COLO668 (cell line): Measurements from ENCODE around the gene RELB.
"Not testable (repeated sequence)": the region's sequence is repeated elsewhere in the genome, so short reads cannot be mapped to it uniquely, and the experiment has no call there.

Source experiments
- DNase-seq: peaks from one replicate; lab custom pipeline; 2025; ENCODE audit not compliant: unreplicated experiment; lab: John Stamatoyannopoulos, UW

The RELB gene, protein sequence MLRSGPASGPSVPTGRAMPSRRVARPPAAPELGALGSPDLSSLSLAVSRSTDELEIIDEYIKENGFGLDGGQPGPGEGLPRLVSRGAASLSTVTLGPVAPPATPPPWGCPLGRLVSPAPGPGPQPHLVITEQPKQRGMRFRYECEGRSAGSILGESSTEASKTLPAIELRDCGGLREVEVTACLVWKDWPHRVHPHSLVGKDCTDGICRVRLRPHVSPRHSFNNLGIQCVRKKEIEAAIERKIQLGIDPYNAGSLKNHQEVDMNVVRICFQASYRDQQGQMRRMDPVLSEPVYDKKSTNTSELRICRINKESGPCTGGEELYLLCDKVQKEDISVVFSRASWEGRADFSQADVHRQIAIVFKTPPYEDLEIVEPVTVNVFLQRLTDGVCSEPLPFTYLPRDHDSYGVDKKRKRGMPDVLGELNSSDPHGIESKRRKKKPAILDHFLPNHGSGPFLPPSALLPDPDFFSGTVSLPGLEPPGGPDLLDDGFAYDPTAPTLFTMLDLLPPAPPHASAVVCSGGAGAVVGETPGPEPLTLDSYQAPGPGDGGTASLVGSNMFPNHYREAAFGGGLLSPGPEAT

DNA sequence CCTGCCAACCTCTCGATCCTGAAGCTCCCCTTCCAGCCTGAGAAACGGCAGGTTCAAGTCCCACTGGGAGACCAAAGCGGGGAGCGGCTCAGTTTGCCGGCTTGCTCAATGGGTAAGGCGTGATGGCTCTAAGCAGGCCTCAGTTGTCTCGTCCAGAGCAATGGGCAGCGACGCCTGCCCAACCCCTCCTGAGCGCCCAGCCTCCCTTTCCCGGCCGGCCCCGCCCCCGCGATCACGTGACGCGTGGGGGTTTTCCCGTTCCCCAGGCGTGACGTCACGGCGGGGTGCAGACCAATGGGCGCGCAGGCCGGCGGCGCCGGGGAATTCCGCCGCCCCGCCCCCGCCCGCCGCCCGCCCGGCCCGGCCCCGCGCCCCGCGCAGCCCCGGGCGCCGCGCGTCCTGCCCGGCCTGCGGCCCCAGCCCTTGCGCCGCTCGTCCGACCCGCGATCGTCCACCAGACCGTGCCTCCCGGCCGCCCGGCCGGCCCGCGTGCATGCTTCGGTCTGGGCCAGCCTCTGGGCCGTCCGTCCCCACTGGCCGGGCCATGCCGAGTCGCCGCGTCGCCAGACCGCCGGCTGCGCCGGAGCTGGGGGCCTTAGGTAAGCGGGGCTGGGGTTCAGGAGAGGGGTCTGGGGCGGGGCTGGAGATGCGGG, at the start of gene RELB:
TSS of gene RELB (plus strand) at position 378 of the 653 bp plus-strand sequence. CDS start at position 494, 116 bp downstream.
- peak; percentile 97 for DNase-seq

DNA sequence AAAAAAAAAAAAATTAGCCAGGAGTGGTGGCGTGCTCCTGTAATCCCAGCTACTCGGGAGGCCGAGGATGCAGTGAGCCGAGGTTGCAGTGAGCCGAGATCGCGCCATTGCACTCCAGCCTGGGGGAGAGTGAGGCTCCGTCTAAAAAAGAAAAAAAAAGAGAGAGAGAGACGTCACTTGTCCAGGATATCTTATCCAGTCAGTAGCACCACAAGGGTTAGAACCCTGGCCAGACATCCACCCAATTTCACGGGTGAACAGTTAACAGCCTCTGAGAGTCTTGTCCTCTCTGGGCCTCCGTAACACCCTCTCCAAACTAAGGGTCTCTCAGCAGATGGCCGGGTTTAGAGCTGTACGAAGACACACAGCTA, 47.0 kb upstream of the RELB start:
- no peak for DNase-seq

DNA sequence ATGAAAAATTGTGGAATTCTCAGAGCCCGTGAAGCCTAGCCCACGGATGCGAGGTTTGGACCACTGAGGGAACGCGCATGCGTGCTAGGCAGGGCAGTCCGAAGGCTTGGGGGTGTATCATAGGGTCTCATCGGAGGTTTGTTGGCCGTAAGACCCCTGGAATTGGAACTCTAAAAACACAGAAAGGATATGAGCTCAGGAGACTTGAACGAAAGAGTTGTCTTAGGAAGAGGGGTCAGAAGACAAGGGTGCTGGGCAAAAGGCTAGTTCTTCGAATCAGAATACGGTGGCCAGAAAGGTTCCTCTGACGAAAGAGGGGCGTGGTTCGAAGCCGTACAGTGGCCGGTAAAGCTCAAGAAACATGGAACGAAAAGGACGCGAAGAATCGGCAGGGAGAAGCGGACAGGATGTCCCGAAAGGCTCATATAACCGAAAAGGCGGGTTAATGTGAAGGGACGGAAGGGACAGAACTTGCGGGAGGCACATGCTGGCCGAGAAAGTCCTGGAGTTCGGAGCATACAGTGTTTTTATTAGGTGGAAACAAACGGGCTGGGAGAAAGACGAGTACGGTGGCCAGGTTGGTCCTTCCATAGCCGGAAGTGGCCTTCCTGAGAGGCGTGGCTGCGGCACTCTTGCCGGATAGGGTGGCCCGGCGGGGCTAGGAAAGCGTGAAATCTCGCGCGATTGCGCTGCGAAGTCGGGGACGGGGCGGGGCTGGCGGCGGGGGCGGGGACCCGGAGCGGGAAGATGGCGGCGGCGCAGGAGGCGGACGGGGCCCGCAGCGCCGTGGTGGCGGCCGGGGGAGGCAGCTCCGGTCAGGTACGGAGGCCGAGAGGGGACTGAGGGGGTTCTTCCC, 46.4 kb upstream of the RELB start, which contains the start of gene CLPTM1:
TSS of gene CLPTM1 (plus strand) at position 732 of the 856 bp plus-strand sequence. CDS start at position 748, 16 bp downstream.
- DNase-seq: peak; percentile 97

DNA sequence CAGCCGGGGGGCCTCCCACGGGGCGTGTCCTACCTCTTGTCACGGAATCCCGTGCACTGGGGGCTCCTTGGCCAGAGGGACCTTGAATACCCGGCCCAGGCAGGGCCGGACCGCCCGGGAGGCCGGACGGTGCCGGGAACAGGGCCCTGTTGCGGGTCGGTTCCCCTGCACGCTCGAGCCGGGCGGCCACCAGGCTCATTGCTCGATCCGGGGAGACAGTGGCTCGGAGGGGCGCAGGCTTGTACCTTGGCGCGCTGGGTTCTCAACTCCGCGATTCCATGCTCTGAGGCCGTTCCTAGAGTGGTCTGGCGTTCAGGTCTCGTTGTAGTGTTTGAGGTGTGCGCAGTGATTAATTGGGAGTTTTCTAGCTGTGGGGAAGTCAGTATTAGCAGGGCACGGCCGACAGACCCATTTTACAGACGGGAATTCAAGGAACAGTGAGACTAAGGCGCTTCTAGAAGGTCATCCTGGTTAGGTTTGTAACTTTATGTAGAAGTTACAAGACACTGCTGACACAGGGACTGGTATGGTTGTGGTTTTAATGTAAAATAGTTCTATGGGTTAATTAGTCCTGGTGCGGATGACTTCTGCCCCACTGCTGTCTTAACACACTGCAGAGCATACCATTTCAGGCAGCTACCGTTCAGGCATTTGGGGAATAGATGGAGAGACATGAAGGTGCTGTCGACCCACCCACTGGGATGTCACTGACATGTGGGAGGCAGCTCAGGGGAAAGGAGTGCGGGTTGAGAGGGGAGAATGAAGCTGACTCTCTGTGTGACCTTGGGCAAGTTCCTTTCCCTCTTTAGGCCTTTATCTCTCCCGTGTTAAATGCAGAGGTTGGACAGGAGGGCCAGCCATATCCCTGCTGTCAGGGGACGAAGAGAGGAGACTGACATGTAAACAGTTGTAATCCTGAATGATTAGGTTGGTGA, 45.5 kb upstream of the RELB start:
- DNase-seq: no peak

DNA sequence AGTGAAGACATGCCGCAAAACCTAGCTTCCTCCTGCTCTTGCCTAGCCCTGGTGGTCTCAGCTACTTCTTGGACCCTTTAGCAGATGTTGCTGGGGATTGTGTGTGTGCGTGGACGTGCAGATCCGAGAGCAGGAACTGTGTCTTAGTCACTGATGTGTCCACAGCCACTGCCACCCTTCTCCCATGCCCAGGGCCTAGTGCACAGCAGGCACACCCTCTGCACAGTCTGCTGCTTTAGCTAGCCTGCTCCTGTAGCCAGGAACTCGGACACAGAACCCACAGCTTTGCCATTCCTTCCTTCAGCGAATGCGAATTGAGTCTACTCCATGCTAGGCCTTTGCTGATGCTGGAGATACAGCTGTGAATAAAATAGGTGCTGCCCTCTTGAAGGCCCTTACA, 43.7 kb upstream of the RELB start:
- DNase-seq: no peak

DNA sequence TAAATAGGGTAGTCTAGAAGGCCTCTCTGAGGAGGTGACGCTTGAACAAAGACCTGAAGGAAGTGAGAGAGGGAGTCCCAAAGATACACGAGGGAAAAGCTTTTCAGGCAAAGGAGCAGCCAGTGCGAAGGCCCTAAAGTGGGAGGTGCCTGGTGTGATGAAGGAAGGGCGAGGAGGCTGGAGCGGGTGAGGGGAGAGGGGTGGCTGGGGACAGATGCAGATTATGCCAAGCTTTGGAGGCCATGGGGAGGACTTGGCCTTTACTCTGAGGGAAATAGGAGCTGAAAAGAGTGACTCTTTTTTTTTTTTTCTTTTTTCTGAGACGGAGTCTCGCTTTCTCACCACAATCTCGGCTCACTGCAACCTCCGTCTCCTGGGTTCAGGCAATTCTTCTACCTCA, 43.2 kb upstream of the RELB start:
- no peak for DNase-seq

DNA sequence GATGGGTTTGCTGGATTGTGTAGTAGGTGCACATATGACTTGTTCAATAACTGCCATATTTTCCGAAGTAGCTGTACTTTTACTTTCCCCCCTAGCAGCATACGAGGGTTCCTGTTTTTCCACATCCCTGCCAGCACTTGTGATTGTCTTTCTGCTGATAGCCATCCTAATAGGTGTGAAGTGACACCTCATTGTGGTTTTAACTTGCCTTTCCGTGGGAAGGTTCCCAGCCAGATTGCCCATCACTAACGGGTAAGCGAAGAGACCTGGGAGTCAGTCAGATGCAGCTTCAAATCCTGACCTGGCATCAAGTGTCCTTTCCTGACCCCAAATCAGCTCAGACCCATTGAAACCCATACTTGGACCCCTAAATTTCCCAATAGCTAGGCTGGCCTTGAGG, 41.6 kb upstream of the RELB start:
- no peak for DNase-seq

DNA sequence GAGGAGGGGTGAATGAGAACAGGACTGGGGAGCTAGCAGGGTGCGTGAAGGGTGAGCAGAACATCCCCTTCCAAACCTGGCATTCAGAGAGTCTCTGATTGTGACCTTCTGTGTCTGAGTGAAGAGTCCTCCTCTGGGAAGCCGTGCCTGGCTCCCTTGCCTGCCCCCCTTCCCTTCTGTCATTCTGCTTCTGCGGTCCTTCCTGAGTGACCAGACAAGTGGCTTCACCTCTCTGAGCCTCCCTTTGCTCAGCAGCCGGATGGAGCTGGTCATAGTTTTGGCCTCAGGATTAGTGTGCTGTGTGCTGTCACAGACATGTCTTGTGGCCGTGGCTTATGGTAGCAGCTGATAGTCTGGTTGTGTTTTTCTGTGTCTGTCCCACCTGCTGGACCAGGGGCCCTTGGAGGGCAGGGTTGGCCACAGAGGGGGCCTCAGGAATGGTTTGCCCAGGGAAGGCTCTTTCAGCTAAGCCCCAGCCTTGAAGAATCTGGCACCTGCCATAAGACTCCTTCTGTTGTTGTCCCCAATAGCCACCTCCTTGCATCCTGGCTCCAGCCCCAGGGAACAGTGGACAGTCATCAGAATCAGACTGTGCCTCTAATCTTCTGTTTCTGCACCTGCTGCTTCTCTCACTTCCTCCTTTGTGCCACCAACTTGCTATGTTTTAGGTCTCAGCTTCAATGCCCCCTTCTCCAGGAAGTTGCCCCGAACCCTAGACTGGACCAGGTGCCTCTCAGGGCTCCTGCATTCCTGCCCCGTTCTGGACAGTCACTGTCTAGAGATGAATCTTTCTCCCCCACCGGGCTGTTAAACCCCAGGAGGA, 40.1 kb upstream of the RELB start:
- DNase-seq: no peak

DNA sequence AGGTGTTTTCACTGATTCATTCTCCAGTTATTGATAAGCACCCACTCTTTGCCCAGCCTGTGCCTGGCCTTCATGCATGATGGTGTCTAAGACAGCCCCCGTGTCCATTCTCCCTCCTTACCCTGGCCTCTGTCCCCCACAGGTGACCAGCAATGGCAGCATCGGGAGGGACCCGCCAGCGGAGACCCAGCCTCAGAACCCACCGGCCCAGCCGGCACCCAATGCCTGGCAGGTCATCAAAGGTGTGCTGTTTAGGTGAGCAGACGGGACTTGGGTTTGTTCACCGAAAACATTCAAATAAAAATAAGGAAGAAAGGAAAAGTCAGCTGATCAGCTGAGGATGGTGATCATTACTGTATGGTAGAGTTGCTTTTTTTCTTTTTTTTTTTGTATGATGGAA, 39.4 kb upstream of the RELB start:
- DNase-seq: no peak

DNA sequence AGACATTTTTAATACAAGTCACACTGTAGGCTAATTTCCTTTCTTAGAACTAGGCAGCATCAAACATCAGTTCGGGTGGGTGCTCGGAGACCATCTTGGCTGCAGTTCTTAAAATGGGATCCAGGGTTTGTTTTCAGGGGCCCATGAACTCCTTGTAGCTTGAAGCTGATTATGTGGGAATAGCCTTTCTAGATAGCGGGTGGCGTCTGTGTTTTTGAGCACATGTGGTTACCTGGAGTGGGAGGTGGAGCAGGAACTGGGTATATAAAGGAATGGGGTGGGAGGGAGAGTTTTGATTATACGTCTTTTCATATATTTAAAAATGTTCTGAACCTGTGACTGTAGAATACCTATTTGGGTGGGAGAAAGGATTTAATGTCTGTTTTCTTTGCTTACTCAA, 33.1 kb upstream of the RELB start:
- no peak for DNase-seq

DNA sequence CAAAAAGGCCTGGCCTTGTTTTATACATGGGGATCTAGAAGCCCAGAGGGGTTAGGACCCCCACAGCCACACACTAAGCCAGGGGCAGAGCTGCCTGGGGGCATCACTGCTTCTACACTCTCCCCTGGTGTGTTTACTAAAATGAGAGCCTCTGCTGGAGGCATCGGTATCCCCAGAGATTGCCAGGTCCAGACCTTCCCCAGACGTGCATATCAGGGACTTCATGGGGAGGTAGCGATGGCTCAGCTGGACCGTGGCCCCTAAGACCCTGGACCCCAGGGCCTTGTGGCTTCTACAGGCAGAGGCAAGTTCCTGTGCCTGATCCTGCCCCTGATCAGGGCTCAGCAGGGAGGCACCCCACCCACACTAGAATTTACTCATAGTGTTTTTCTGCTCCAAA, 32.6 kb upstream of the RELB start:
- no peak for DNase-seq

DNA sequence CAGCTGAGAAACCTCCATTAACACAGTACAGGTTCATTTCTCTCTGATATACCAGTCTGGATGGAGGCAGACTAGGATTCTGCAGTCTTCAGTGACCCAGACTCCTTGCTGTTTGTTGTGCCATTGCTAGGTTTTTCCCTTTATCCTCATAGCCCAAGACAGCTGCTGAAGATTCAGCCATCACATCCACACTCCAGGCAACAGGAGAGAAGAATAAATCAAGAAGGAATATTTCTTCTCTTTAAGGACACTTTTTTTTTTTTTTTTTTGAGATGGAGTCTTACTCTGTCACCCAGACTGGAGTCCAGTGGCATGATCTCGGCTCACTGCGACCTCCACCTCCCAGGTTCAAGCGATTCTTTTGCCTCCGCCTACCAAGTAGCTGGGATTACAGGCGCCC, 31.8 kb upstream of the RELB start:
- DNase-seq: no peak

DNA sequence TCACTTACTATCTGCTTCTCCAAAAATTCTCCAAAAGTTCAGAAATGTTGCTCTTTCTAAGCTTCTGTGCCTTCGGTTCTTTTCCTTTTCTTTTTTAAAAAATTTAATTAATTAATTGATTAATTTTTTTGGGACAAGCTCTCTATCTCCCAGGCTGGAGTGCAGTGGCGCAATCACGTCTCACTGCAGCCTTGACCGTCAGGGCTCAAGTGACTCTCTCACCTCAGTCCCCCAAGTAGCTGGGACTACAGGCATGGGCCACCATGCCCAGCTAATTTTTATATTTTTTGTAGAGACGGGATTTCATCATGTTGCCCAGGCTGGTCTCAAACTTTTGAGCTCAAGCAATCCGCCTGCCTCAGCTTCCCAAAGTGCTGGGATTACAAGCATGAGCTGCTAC, 29.8 kb upstream of the RELB start:
- not testable (repeated sequence) for DNase-seq

DNA sequence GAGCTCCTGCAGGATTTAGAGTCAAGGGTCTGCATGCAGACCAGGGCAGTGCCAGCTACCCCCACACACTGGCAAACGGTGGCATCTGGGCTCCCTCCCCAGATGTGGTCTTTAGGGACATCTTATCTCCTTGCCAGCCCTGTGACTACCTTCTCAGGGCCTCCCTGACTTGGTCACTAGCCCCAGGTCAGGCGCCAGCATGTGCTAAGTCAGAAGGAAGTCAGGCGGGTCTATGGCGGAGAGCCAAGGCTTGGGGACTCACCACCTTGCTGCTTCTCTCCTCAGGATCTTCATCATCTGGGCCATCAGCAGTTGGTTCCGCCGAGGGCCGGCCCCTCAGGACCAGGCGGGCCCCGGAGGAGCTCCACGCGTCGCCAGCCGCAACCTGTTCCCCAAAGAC, 28.5 kb upstream of the RELB start:
- DNase-seq: no peak

DNA sequence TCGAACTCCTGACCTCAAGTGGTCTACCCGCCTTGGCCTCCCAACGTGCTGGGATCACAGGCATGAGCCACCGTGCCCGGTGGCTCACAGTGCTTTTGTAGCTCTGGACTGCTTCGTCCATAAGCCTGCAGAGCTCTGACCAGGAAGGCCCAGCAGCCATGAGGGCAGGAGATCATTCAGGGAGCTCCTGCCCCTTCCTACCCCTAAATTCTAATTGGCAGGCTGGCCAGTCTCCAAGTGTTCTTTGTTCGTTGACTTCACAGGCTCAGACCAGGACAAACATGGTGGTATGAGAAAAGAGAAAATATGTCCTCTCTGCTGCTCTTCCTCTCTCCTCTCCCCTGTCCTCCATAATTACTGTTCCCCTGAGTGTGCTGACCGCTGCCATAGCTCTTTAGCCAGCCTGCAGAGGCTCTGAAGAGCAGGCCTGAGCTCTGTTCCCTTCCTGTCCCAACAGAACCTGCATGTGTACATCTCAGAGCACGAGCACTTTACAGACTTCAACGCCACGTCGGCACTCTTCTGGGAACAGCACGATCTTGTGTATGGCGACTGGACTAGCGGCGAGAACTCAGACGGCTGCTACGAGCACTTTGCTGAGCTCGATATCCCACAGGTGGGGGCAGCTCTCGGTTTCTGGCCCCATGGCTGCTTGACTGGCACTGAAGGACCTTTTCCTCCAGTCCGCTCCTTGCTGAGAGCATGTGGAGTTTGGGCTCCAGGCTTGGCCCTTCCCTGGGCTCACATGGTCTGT, 27.1 kb upstream of the RELB start:
- no peak for DNase-seq

DNA sequence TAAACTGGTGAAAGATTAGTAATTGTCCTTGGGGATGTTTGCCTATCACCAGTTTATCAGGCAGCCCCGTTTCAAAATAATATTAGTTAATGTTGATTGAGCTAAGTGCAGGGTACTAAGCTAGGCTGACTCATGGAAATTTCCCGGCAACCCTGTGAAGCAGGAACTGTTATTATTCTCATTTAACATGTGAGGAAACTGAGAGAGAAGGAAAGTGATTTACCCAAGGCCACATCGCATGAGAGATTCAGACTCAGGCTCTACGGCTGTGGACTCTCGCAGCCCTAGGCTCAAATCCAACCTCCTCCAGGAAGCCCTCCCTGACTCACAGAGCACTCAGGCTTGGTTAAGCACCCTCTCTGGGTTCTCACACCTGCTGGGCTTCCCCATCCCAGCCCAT, 26.4 kb upstream of the RELB start:
- DNase-seq: no peak

DNA sequence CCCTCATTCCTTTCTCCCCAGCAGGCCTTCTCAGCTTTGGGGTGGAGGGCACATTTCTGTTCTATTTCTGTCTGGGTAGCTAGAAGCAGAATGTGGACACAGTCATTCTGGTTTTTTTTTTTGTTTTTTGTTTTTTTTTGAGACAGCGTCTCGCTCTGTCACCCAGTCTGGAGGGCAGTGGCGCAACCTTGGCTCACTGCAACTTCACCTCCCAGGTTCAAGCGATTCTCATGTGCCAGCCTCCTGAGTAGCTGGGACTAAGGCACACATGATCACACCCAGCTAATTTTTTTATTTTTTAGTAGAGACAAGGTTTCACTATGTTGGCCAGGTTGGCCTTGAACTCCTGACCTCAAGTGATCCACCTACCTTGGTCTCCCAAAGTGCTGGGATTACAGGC, 25.8 kb upstream of the RELB start:
- DNase-seq: no peak

DNA sequence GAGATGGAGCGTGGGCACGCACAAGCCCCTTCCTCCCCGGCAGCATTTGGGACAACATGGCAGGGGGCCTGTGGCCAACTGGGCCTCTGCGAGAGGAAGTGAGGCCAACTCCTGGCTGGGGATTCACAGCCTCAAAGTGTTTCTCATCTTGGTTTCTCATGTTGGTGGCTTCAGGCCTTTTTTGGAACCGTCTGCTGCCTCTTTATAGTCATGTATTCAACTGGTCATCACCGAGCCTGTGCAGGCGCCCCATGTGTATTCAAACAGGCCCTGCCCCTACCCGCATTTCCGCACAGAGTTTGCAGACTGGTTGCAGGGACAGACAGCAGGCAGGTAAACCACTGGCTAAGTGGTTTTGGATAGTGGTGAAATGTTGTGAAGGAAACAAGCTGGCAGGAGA, 17.3 kb upstream of the RELB start:
- DNase-seq: no peak

DNA sequence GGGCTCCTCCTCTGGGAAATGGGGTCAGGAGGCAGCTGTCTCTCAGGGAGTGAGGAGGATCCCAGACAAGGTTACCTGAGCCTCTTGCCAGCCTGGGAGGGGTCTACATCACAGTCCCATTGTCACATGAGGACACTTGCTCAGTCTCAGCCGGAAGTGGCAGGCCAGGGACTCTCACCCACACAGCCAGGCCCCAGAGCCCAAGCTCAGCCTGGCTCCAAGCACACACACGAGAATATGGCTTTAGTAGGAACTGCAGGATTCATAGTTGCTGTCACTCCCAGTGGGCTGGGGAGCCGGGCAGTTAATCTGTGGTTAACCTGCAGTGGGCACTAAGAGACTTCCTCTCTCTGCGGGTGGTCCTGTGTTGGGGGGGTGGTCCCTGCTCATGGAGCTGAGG, 15.8 kb upstream of the RELB start:
- no peak for DNase-seq
